DMS53 (cell line): ENCODE data around the gene ERICH6.

Experiments used
- DNase-seq: peaks from one replicate; lab custom pipeline; 2025; lab: John Stamatoyannopoulos, UW

The ERICH6 gene

DNA sequence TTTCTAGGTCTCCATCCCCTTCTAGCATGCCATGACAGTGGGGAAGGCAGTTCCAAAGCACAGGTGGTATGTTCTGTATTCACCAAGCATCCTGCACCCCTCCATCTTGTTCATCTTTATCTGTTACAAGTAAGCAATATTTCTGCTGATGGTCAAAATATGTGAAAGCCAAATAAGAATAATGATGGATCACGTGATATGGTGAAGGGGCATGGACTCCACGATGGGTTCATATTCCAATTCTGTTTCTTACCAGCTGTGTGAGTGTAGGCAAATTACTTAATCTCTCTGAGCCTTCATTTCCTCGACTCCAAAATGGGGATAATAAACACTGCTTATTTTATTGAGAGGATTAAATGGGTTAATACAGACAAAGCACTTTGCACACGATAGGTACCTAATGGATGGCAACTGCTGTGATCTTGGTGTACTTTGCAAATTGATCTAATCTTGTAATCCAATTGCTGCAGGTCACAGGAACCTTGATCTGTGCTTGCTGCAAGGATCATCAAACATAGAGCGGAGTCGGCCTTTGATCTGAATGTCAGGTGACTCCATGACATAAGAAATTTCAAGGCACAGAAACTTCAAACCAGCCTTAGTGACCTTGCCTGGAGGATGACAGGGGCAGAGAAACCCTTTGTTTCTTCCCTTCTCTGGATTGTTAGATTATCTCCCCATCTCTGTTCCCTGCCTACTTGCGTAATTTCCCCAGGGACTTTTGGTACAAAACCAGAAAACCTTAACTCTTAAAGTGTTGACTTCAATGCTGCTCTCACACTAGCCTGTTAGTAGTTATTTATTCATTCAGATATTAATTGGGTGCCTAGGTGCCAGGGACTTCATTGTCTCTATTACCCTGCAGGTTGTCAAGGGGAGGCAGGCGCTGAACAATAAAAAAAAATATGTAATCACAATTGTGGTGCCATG lies 33.4 kb upstream of the ERICH6 start:
- no peak for DNase-seq

DNA sequence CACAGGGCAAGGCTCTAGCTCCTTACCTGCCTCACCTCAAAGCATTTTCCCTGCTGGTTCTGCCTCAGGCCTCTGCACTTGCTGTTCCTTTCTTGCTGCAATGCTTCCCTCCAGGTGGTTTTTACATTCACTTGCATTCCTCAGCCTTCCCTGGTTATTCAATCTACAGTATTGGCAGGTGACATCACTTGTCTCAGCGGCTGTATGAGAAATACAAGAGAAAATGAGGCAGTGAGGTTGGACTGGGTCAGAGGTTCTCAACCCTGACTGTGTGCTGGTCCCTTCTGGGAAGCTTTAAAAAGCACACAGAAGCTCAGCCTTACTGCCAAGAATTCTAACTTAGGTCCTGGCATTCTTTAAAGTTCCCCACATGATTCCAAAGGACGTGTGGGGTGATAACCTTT lies 32.6 kb upstream of the ERICH6 start:
- DNase-seq = no peak

DNA sequence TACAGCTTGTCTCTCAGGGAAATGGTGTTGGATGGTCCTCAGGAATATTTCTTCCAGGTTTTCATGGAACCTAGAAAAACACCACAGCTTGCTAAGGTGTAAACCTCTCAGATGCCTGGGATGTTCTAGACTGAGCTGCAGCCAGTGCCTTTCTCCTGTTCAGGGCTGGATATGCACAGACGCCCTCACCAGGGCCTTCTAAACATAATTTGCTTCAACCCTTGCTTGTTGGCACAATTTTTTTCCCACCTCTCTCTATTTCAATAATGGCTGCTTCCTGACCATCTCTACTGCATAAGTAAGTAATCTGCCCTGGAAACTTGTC lies 31.0 kb upstream of the ERICH6 start:
- no peak for DNase-seq

DNA sequence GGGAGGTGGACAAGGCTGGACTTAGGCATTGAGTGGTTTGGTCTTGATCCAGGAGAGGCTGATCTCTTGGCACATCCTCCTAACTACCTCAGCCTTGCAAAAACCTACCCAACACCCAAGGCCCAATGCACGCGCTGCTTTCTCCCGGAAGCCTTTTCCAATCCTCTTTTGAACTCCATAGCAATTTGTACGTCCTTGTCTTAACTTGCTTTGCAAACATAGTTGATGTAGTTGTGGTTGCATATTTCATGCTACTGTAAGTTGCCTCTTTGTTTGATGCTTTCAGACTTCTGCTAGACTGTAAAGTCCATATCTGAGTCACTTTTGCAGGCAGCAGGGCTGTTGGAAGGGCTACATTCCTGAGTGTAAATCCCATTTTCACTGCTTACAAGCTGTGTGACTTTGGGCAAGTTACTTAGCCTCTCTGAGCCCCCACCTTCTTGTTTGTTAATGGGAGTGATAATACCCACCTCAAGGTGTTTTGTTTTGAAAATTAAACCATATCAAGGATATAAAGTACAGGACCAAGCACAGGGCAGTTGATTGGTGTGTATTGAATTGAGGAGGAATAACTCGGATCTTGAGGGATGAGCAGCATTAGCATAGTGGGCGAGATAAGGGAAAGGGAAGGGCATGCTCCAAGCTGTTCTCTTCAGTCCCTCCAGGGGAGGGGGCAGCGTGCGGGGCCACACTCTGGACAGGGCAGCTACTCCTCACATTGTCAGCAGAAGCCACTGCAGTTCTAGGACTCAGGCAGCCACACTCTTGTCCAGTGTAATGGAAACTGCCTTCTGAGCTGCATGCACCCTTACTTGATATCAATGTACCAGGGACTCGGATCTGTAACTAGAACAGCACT lies 30.4 kb upstream of the ERICH6 start:
- no peak for DNase-seq

DNA sequence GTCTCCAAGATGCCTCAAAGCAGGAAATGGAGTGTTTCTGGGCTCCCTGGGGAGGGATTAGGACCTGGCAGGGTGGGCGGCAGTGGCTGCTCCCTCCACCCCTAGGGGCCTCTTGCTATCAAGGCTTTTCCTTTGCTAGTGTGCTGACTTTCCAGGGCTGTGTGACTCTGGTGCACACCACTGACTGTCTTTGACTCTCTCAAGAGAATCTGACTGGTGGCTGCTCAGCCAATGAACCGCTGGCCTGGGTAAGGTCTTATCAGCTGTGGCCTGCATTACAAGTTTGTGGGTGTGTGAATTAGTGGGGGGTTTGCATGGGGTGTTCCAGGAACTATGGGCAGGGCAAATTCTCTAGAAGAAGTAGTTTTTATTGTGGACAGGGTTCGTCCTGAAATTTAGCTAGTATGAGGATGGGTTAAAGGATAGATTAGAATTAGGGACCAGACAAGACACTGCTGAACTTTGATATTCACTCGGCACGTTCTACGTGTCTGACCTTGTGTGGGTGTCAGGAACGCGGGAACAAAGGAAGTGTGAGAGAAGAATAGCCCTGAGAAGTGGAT lies 29.7 kb upstream of the ERICH6 start:
- no peak for DNase-seq

DNA sequence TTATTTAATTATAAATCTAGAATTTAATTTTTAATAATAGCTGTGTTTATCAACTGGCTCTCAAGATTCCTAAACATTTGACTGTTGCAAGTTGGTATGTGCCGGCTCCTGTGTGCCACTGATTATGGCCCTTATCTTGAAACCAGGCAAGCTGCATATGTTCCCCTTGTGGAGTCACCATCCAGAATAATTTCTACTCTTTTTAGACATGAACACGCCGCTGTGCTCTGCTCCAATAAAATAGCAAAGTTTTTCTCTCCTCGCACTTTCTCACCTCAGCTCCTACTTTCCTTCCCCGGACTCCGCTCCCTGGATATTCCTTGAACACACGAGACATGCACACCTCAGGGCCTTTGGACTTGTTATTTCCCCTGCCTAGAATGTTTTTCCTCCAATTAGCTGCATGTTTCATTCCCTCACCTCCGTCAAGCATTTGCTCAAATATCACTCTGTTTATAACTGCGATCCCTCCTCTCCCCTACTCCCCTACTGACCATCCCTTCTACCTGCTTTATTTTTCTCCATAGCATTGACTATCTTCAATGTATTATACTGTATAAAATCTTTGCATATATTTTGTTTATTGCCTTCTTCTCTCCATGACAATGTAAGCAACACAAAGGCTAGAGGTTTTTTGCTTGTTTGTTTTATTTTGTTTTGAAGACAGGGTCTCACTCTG lies 26.1 kb upstream of the ERICH6 start:
- no peak for DNase-seq

DNA sequence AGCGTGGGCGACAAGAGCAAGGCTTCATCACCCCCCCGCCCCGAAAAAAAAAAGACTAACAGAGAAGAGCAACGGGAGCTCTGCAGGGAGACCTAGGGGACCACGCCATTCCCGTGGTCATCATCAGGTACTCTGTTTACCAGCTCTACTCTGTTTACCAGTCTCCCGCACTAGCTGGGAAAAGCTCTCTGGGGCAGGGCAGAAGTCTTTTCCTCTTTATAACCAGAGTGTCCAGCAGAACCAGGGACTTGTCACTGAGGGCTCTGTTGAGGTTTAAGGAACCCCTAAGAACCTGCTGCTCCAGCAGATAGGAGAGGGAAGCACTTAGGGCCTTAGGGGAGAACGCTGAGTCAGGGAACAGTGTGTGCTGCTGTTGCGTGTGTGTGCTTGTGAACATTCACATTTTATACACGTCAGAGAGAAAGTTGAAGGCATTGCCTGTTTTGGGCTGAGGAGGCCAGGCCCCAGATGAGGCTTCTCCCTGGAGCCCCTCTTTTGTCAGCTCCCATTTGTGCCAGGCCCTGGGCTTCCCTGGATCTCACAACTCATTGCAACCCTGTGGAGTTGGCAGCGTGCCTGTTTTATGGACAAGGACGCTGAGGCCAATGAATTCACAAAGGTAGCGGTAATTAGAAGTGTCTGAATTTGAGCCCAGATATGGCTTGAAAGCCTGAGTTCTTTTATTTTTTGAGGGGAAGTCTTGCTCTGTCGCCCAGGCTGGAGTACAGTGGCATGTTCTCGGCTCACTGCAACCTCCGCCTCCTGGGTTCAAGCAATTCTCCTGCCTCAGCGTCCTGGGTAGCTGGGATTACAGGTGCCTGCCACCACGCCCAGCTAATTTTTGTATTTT lies 24.2 kb upstream of the ERICH6 start:
- DNase-seq = no peak

DNA sequence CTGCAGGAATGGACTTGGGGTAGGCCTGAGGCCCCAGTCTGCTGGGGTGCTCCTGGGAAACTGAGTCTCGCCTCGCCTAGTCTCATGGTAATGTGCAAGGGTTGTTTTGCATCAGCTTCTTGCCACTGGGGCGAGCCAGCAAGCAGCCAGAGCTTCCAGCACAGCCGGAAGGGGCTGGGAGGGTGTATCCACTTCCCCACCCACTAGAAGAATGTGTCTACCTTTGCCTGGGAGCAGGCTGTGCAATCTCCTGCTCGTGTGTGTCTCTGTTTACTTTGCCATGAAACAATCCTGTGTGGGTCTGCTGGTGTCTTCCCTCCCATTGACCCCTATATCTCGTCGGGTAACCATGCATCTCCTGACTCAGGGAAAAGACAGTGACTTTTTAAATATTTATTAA lies 21.8 kb upstream of the ERICH6 start:
- DNase-seq = no peak

DNA sequence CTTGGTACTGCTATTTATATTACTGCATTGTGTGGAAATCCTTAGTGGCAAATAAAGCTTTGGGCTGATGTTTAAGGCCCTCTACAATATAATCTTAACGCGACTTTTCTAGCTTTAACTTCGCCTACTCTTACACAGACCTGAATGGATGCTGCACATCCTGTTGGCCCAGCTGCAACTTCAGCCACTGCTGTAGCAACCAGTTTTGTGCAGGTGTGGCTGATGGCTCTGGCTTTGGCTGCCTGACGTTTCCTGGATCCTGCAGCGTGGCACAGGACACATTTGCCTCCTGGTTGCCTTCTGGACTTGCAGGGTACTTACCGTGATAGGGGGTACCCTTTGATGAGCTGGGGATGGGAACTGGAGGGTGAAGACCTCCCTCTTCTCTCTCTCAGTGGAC lies 20.2 kb upstream of the ERICH6 start:
- peak; percentile 34 for DNase-seq

DNA sequence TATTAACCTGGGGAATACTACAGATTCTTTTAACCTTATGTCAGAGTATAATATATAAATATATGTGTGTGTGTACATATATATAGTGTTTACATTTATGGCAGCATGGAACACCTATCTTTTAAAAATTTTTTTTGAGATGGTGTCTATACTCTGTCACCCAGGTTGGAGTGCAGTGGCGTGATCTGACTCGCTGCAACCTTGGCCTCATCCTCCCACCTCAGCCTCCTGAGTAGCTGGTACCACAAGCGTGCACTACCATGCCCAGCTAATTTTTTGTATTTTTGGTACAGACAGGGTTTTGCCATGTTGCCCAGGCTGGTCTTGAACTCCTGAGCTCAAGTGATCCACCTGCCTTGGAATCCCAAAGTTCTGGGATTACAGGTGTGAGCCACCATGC lies 18.5 kb upstream of the ERICH6 start:
- no peak for DNase-seq

DNA sequence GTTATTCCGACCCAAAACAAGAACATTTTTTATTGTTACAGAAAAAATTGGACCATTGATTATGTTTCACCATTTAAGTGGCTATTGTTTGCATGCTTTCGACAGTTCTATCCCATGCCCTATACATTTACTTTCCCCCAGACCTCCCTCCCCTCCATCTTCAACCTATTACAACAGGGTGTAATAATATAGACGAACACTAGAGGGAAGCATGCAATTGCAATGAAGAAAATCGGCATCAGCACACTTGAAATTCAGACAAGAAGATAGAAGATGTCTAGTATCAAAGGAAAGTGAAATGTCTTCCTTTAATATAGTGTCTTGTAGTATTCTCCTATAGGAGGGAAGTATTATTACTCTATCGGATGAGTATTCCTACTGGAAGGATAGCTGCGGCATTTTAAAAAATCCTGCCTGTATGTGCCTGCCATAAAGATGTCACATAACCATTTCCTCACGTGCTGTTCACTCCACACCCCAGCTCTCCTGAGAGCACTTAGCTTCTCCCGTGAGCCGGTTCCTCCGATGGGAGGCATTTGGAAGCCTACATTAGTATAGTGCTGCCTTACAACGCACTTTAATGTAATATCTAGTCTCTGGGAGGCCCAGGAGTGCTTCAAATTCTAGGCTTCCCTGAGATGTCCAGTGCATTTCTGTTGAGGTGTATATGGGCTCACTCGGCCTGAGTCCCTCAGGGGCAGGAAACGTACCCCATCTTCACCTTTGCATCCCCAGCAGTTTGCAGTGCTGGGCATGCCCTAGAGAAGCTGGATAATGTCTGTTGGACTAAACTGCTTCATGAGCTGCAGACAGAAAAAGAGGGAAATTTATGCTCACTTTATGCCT lies 17.8 kb upstream of the ERICH6 start:
- DNase-seq = peak; percentile 75

DNA sequence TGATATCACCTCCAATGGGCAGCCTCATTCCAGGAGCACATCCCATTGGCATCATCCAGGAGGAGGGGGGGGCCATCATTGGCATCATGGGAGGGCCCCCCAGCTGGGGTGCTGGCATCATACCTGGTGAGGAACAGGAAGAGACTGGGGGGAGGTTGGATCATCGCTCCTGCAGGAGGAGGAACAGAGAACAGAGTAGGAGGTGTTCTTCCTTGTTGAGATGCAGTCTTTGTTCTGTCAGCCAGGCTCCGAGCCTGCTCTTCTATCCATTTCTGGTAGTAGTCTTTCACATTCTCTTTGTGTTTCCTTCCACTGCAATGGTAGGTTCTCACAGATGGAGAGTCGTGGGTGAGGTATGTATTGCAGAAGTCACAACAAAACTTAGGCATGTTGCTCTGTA lies 16.7 kb upstream of the ERICH6 start:
- no peak for DNase-seq

DNA sequence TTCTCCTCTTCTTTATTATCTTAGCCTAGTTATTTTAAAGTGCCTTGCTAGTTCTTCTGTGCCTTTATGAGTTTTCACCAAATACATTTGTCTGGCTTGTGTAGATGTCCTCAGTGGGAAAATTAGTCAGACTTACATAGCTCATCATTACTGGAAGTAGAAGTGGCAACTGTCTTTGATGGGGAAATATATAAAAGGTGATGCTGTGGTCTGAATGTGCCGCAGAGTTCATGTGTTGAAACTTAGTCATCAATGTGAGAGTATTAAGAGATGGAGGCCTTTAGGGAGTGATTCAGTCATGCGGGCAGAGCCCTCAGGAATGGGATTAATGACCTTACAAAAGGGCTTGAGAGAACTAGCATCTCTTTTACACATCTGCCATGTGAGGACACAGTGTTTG lies 6.4 kb upstream of the ERICH6 start:
- no peak for DNase-seq

DNA sequence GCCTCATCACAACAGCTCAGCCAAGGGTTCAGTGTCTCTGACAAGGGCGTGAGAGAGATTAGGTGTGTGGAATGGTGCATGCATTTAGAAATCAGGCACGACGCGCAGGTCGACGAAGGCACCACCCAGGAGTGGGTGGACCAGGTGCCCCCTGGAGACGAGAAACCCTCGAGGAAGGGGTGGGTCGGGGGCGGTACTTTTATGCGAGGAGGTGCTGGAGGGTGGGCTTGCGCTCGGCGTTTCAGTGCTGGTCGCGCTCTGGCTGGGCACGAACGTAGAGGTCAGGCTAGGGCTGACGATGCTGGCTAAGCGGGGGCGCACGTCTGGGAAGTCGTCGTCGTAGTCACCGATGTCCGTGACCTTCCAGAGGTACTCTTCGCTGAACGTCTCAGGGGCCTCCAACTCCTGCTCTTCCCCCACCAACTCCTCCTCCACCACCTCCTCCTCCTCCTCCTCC lies 393 bp downstream of the ERICH6 start:
- peak; percentile 61 for DNase-seq

DNA sequence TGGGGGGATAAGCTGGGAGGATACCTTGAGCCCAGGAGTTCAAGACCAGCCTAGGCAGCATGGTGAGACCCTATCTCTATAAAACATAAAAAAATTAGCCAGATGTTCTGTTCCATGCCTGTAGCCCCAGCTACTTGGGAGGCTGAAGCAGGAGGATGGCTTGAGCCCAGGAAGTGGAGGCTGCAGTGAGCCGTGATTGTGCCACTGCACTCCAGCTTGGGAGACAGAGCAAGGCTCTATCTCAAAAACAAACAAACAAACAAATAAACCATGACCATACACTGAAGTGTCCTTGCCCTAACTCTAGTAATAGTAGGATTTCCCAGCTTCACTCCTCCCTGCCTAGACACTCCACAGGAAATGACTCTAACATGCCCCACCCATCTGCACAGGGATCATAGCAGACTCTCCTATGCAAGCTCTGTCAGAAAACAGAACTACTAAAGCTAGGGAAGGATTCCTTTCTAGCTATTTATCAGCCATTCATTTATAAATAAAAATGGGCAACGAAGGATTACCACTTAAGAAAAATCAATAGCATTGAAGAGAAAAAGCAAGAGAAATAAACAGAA lies 4.6 kb downstream of the ERICH6 start:
- DNase-seq = peak; percentile 5

DNA sequence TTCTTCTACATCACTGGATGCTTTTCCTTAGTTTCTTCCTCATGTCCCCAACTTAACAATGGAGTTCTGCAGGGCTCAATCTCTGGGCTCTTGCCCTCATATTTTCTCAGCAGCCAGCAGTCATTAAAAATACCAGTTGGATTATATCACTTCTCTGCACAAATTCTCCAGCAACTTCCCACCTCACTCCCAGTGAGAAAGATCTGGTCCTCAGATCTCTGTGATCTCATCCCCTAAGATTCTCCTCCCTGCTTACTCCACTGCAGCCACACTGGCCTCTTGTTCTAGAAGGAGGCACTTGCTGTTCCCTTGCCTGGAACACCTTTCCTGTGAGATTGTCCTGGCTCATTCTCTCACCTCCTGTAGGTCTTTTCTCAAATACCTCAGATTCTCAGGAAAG lies 6.1 kb downstream of the ERICH6 start:
- DNase-seq = no peak

DNA sequence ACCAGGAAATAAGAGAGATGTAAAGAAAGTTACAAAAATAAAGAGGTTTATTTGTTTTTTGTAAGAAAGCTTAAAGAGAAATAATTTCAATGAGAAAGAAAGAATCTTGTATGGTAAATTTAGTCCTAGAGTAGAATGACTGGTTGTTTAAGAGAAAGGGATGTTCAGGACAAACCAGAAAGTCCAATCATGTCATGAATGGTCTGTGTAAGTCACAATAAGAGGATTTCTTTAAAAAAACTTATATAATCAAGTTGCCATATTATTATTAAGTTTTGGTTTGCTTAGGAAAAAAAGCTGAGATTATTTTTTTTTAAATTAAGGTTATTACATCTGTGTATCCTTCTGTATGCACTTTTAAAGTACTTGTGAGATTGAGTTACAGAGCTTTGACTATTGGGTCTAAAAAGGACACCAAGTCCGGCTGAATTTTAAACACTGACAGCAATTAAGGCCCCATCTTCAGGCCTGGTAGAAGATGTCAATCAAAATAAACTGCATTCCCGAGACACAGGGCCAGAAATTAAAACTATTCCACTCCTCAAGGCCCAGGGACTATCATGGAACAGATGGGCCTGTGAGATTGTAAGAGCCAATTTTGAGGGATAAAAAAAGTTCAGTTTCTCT lies 12.2 kb downstream of the ERICH6 start:
- peak; percentile 21 for DNase-seq

DNA sequence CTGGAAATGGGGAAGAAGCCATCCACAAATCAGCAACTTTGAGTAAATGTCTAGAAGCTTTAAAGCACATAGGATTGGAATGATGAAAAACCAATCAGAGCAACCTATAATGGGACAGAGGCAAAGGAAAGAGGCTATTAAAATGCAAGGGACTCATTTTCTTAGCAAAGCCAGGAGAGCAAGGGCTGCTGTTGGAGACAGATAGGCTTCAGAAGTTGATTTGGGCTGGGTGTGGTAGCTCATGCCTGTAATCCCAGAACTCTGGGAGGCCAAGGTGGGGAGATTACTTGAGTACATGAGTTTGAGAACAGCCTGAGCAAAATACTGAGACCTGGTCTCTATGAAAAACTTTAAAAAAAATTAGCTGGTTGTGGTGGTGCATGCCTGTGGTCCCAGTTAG lies 16.1 kb downstream of the ERICH6 start:
- DNase-seq = no peak

DNA sequence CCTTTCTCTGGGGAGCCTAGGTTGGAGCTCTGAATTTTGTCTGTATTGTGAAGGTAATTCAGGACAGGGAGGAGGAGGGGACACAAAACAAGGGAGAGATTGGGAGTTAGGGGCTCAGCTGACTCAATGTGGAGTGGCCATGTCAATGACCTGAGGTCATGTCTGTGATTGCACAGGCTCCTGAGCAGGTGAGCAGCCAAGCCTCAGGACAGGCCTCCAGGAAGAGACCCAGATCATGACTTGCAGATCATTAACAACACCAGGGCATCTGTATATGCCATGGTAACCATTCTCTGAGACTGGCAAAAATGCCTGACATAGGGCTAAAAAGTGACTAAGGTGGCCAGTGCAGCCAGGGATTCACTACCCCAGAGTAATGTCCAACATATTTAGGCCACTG lies 20.9 kb downstream of the ERICH6 start:
- peak; percentile 14 for DNase-seq

DNA sequence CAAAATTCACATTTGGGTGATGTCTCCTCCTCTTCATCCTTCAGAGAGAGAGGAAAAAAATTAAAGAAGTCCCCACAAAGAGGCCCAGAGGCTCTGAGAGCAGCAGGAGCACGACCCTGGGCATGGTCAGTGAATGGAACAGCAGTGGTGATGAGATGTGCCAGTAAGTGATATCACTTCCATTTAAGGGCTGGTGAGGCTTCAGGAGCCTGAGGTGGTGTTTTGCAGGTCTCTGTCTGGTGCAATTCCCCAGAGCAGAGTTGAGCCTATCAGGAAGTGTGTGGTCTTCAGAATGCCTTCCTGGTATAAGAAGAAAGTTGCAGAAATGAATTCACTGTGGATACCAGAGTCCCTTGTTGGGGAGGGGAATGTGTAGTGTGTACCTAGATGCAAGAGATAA lies 21.4 kb downstream of the ERICH6 start:
- DNase-seq = no peak
